ENCODE data around the gene CPEB3. TPM values are rescaled to one million over a fixed set of nuclear protein-coding genes. Genes with fewer than 3 reads are reported as not detected.

The CPEB3 gene
- polyA plus RNA-seq, 1 donor: 4.6 TPM

DNA sequence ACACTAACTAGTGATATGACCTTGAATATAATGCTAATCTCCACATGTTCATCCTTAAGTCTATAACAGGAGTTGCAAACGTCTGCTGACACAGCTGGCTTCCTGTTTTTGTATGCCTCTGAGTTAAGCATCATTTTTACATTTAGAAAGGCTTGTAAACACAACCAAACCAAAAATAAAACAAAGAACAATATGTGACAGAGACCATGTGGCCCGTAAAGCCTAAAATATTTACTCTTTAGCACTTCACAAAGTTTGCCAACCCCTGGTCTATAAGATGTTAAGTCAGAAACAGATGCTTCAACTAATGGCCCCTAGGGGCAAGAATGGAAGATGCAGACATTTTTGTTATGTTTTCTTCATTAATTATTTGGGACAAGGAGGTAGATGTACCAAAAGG, 109.3 kb downstream of the CPEB3 start:
- WGBS (ENCODE audit: insufficient coverage, low lambda C conversion rate): 40% methylated on average over 1 of the region's 2 CpGs
- H3K4me1 ChIP-seq (ENCODE audit: control insufficient read depth, insufficient read depth, low read length): no peaks in the 10 kb centered on the region
- no peaks in the 10 kb centered on the region for H3K36me3 ChIP-seq (ENCODE audit: control insufficient read depth, insufficient read depth, low read length)
- no peaks in the 10 kb centered on the region for H3K27me3 ChIP-seq (ENCODE audit: control insufficient read depth, insufficient read depth, low read length)
- no peak for DNase-seq
- no peak overlapping the region for H3K4me3 ChIP-seq (ENCODE audit: low read length)
- H3K9me3 ChIP-seq (ENCODE audit: control insufficient read depth, low read depth, low read length): no peaks in the 10 kb centered on the region
- H3K27ac ChIP-seq (ENCODE audit: low read length): no peak overlapping the region

DNA sequence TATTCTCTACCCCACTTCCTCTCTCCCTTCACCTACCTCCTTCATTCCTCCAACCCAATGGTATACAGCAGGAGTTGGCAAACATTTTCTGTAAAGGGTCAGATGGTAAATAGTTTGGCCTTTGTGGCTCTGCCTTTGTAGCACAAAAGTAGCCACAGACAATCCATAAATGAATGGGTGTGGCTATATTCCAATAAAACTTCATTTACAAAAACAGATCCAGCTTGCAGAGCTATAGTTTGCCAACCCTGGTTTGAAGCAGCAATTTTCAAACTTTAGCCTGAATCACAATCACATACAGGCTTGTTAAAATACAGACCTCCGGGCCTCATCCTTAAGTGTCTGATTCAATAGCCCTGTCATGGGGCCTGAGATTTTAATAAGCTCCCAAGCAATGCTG, 110.5 kb downstream of the CPEB3 start:
- H3K9me3 ChIP-seq (ENCODE audit: control insufficient read depth, low read depth, low read length): no peaks in the 10 kb centered on the region
- WGBS (ENCODE audit: insufficient coverage, low lambda C conversion rate): no CpG with 5 or more reads among the region's 1 CpG
- H3K36me3 ChIP-seq (ENCODE audit: control insufficient read depth, insufficient read depth, low read length): no peaks in the 10 kb centered on the region
- no peak for DNase-seq
- H3K4me1 ChIP-seq (ENCODE audit: control insufficient read depth, insufficient read depth, low read length): no peaks in the 10 kb centered on the region
- no peaks in the 10 kb centered on the region for H3K27me3 ChIP-seq (ENCODE audit: control insufficient read depth, insufficient read depth, low read length)
- no peak overlapping the region for H3K4me3 ChIP-seq (ENCODE audit: low read length)
- no peak overlapping the region for H3K27ac ChIP-seq (ENCODE audit: low read length)

DNA sequence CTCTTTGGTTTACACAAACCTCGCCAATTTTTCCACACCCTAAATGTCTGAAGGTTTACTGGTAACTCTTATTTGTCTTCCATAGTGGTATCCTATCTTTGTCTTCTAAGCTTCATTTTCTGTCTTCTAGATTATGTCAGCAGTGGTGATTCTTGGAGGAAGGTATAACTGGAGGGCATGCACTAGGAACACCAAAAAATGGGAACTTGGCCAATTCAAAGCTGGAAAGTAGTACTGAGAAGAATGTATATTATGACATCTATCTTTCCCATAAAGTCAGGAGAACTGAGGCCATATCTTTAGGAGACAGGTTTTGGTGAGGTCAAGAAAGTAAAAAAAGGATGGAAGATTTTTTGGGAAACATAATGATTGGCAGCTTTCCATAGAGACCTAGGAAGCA, 113.3 kb downstream of the CPEB3 start:
- no peak for DNase-seq
- no peaks in the 10 kb centered on the region for H3K36me3 ChIP-seq (ENCODE audit: control insufficient read depth, insufficient read depth, low read length)
- H3K4me1 ChIP-seq (ENCODE audit: control insufficient read depth, insufficient read depth, low read length): no peaks in the 10 kb centered on the region
- no peaks in the 10 kb centered on the region for H3K9me3 ChIP-seq (ENCODE audit: control insufficient read depth, low read depth, low read length)
- no peak overlapping the region for H3K4me3 ChIP-seq (ENCODE audit: low read length)
- no peak overlapping the region for H3K27ac ChIP-seq (ENCODE audit: low read length)
- H3K27me3 ChIP-seq (ENCODE audit: control insufficient read depth, insufficient read depth, low read length): no peaks in the 10 kb centered on the region
- whole genome bisulfite sequencing (ENCODE audit: insufficient coverage, low lambda C conversion rate): 100% methylated on average over 1 of the region's 1 CpG

DNA sequence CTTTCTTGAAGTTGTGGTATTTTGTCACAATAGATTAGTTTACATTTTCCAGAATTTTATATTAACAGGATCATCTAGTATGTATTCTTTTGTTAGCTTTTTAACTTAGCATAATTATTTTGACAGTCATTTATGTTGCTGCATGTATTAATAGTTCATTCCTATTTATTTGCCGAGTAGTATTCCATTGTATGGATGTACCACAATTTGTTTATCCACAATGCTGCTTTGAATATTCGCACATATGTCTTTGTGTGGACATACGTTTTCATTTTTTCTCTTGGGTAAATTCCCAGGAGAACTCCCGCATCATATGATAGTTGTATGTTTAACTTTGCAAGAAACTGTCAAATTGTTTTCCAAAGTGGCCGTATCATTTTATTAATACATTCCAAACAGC, 115.7 kb downstream of the CPEB3 start:
- 95% methylated on average over 3 of the region's 5 CpGs for WGBS (ENCODE audit: insufficient coverage, low lambda C conversion rate)
- Histone ChIP-seq H3K27ac (ENCODE audit: low read length) (no peak overlapping the region), H3K4me1 (ENCODE audit: control insufficient read depth, insufficient read depth, low read length) (no peaks in the 10 kb centered on the region), H3K27me3 (ENCODE audit: control insufficient read depth, insufficient read depth, low read length) (no peaks in the 10 kb centered on the region), H3K4me3 (ENCODE audit: low read length) (no peak overlapping the region), H3K9me3 (ENCODE audit: control insufficient read depth, low read depth, low read length) (no peaks in the 10 kb centered on the region), H3K36me3 (ENCODE audit: control insufficient read depth, insufficient read depth, low read length) (no peaks in the 10 kb centered on the region)
- no peak for DNase-seq

DNA sequence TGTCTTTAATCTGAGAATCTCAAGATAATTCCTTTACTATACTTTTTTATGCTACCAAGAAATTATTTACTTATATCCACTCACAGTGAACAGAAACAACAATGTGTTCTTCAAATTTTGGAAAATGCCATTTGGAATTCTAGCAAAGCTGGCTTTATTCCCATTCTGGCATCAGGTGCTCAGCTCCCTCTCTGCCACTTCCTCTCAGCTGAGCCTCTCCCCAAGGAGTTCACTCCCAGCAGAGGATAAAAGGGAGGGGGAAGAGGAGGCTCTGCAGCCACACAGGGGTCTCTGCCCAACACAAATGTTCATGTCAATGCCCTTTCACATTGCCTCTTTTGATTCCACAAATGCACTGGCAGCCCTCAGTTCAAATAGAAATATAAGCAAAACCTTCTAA, 116.9 kb downstream of the CPEB3 start:
- H3K4me1 ChIP-seq (ENCODE audit: control insufficient read depth, insufficient read depth, low read length): no peaks in the 10 kb centered on the region

DNA sequence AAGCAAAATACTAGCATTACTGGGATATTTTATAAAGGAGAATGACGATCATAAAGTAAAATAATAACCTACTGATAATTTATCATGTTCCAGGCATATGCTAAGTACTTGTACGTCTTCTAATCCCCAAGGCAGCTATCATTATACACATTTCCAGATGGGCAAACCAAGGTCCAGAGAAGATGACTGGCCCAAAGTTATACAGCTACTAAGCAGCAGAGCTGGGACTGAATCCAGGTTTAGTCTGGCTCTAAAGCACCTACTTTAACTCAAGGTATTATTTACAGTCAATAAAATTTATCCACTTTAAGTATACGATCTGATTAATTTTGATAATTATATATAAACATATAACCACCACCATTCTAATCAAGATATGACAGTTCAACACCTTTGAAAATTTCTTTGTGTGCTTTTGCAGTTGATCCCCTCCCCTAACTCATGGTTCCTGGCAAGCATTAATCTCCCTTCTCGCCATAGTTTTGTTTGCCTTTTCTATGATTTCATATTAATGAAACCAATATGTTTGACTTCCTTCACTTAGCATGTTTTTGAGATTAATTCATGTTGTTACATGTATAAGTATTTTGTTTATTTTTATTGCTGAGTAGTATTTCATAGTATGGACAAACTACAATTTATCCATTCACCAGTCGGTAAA, 126.7 kb downstream of the CPEB3 start:
- Histone ChIP-seq H3K4me1 (ENCODE audit: control insufficient read depth, insufficient read depth, low read length) (no peaks in the 10 kb centered on the region), H3K9me3 (ENCODE audit: control insufficient read depth, low read depth, low read length) (peaks cover 7% of the 10 kb centered on the region), H3K4me3 (ENCODE audit: low read length) (no peak overlapping the region), H3K27me3 (ENCODE audit: control insufficient read depth, insufficient read depth, low read length) (no peaks in the 10 kb centered on the region), H3K27ac (ENCODE audit: low read length) (no peak overlapping the region), H3K36me3 (ENCODE audit: control insufficient read depth, insufficient read depth, low read length) (no peaks in the 10 kb centered on the region)
- WGBS (ENCODE audit: insufficient coverage, low lambda C conversion rate): 82% methylated on average over 3 of the region's 5 CpGs
- no peak for DNase-seq

More for the DNA sequence above, 116.9 kb downstream of the CPEB3 start:
- no peaks in the 10 kb centered on the region for H3K36me3 ChIP-seq (ENCODE audit: control insufficient read depth, insufficient read depth, low read length)
- no peaks in the 10 kb centered on the region for H3K9me3 ChIP-seq (ENCODE audit: control insufficient read depth, low read depth, low read length)
- H3K4me3 ChIP-seq (ENCODE audit: low read length): no peak overlapping the region
- no peak overlapping the region for H3K27ac ChIP-seq (ENCODE audit: low read length)
- H3K27me3 ChIP-seq (ENCODE audit: control insufficient read depth, insufficient read depth, low read length): no peaks in the 10 kb centered on the region
- no peak for DNase-seq

DNA sequence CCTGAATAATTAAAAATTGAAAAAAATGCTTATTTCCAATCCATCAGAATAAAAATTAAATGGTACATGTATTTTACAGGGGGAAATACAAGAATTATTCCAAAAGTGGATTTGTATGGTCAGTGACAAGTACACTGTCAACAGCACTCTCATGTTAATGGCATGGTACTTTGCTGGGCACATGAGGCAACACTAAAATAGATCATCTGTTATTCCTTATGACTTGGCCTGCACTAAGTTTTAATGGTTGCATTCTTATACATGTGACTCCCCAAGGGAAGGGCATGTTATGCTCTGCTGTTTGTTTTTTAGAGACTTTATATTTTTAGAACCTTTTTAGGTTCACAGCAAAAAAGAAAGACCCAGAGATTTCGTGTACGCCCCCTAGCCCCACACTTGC, 128.3 kb downstream of the CPEB3 start:
- WGBS (ENCODE audit: insufficient coverage, low lambda C conversion rate): 90% methylated on average over 2 of the region's 2 CpGs
- no peak for DNase-seq
- Histone ChIP-seq H3K4me1 (ENCODE audit: control insufficient read depth, insufficient read depth, low read length) (no peaks in the 10 kb centered on the region), H3K27me3 (ENCODE audit: control insufficient read depth, insufficient read depth, low read length) (no peaks in the 10 kb centered on the region), H3K4me3 (ENCODE audit: low read length) (no peak overlapping the region), H3K9me3 (ENCODE audit: control insufficient read depth, low read depth, low read length) (peaks cover 7% of the 10 kb centered on the region), H3K36me3 (ENCODE audit: control insufficient read depth, insufficient read depth, low read length) (no peaks in the 10 kb centered on the region), H3K27ac (ENCODE audit: low read length) (no peak overlapping the region)

DNA sequence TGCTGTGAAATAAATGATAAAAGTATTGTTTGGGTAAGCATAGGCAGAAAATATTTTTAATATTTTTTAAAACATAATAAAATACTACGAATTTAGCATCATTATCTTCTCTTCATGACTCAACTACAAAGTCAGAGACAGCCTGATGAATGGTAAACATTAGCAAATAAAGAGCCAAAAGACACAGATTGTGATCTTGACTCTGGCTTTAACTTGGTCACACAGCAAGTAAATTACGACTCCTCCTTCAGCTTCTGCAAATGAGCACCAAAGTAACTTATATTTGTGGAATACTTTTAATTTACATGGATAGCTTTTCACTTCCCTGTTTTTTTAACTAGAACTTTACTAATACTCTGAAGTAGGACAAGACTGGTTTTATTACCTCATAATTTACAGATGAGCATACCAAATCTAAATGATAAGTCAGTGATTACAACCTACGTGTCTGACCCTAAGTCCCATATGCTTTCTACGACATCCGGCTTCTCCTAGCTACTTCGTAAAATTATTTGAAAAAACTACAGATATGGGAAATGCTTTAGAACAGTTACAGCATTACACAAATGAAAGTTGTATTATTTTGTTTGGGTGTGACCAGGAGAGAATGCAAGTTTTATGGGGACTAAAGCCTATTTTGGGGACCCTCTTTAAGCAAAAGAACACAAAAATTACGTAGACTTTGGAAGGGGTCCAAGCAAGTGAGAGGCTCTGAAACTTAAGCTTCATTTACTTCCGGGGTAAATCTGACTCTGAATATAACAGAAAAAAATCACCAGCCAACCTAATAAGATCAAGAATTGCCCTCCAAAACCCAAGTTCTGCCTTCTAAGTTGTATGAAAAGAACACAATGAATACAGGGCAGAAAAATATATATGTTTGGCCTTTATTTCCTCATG, 133.8 kb downstream of the CPEB3 start:
- H3K27me3 ChIP-seq (ENCODE audit: control insufficient read depth, insufficient read depth, low read length): no peaks in the 10 kb centered on the region
- H3K36me3 ChIP-seq (ENCODE audit: control insufficient read depth, insufficient read depth, low read length): no peaks in the 10 kb centered on the region
- H3K9me3 ChIP-seq (ENCODE audit: control insufficient read depth, low read depth, low read length): no peaks in the 10 kb centered on the region
- WGBS (ENCODE audit: insufficient coverage, low lambda C conversion rate): 83% methylated on average over 2 of the region's 8 CpGs
- H3K4me3 ChIP-seq (ENCODE audit: low read length): no peak overlapping the region
- H3K4me1 ChIP-seq (ENCODE audit: control insufficient read depth, insufficient read depth, low read length): no peaks in the 10 kb centered on the region
- H3K27ac ChIP-seq (ENCODE audit: low read length): no peak overlapping the region
- DNase-seq: no peak

DNA sequence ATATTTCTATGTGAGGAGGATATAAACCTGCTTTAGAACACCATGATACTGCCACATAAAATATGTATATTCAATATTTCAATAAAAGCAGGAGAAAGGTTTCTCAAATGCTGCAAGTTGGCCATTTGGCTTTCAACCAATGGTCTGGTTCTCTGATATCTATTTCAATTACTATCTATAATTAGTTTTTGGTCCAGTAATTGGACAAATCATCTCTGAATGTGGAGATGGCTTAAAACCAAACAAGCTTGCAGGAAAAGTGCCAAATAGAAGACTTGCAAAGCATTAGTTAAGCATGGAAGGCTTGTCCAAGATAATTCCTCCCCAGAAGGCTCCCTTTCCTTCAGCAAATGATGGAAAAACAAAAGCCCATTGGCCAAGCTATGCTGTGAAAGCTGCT, 140.1 kb downstream of the CPEB3 start:
- no peaks in the 10 kb centered on the region for H3K4me1 ChIP-seq (ENCODE audit: control insufficient read depth, insufficient read depth, low read length)
- no peak overlapping the region for H3K27ac ChIP-seq (ENCODE audit: low read length)
- H3K9me3 ChIP-seq (ENCODE audit: control insufficient read depth, low read depth, low read length): no peaks in the 10 kb centered on the region
- no peak overlapping the region for H3K4me3 ChIP-seq (ENCODE audit: low read length)
- no peaks in the 10 kb centered on the region for H3K27me3 ChIP-seq (ENCODE audit: control insufficient read depth, insufficient read depth, low read length)
- no peaks in the 10 kb centered on the region for H3K36me3 ChIP-seq (ENCODE audit: control insufficient read depth, insufficient read depth, low read length)
- no peak for DNase-seq

DNA sequence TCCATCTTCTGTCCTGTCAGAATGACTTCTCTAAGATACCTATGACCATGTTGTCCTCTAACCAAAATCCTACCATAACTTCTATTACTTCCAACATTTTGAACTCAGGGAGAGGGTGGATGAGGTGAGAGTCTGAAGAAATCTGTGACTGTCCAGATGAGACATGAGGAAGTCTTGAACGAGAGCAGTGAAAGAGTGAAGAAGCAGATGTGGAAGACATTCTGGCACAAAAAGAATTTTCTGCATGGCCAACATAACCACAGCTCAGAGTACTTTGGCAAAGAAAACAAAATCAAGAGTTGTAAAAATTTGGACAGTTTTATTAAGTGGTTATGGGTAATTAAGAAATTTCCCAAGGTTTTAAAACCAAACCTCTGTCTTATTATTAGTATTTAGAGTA, 141.6 kb downstream of the CPEB3 start:
- no peaks in the 10 kb centered on the region for H3K27me3 ChIP-seq (ENCODE audit: control insufficient read depth, insufficient read depth, low read length)
- no peak for DNase-seq
- H3K27ac ChIP-seq (ENCODE audit: low read length): no peak overlapping the region
- no peak overlapping the region for H3K4me3 ChIP-seq (ENCODE audit: low read length)
- WGBS (ENCODE audit: insufficient coverage, low lambda C conversion rate): 83% methylated on average over 1 of the region's 1 CpG
- H3K36me3 ChIP-seq (ENCODE audit: control insufficient read depth, insufficient read depth, low read length): no peaks in the 10 kb centered on the region
- H3K9me3 ChIP-seq (ENCODE audit: control insufficient read depth, low read depth, low read length): no peaks in the 10 kb centered on the region
- no peaks in the 10 kb centered on the region for H3K4me1 ChIP-seq (ENCODE audit: control insufficient read depth, insufficient read depth, low read length)

DNA sequence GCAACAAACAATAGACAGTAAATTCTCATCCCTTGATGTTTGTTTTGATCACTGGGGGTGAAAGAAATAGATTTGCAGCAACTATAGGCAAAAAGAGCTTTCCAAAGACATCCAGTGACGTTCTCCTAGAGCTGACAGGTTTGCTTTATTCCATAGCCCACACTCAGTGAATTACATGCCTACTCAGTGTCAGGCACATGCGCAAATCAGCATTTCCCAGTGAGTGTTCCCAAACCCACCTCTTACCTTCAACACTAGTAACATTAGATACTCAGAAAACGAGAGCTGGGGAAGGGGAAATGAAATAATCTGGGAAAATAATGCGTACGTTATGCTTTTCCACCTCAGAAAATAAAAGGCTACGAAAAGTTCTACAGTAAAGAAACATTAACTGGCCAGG, 144.1 kb downstream of the CPEB3 start:
- no peak for DNase-seq
- no peaks in the 10 kb centered on the region for H3K36me3 ChIP-seq (ENCODE audit: control insufficient read depth, insufficient read depth, low read length)
- WGBS (ENCODE audit: insufficient coverage, low lambda C conversion rate): no CpG with 5 or more reads among the region's 6 CpGs
- no peaks in the 10 kb centered on the region for H3K9me3 ChIP-seq (ENCODE audit: control insufficient read depth, low read depth, low read length)
- H3K27ac ChIP-seq (ENCODE audit: low read length): no peak overlapping the region
- no peaks in the 10 kb centered on the region for H3K4me1 ChIP-seq (ENCODE audit: control insufficient read depth, insufficient read depth, low read length)
- H3K27me3 ChIP-seq (ENCODE audit: control insufficient read depth, insufficient read depth, low read length): no peaks in the 10 kb centered on the region
- no peak overlapping the region for H3K4me3 ChIP-seq (ENCODE audit: low read length)
